ENCODE measurements around the gene HELLS. TPM values are rescaled to one million over a fixed set of nuclear protein-coding genes. Genes with fewer than 3 reads are reported as not detected.
"Not testable (repeated sequence)": the region's sequence is repeated elsewhere in the genome, so short reads cannot be mapped to it uniquely, and the experiment has no call there.

HELLS gene
- total RNA-seq, 2 experiments from 2014 or later: 95.3 to 101 TPM

DNA sequence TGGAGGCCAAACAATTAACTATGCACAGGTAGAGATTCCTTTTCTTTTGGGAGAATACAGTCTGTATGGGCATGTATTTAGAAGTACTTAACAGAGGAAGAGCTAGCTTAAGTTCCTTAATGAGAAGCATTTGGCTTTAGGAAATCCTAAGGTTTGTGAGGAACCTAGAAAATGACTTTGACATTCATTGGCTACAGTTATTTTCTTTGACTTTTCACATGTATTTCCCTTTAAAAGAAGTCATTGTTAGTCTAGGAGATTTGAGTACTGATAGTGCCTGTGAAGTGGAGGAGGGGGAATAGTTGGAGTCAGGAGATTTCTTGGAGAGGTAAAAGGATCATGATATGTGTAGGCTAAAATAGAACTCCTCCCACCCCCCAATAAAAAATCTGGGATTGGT is 3.6 kb downstream of the HELLS start:
- Mint-ChIP-seq H3K4me1 (peaks cover 39% of the 10 kb centered on the region), H3K9me3 (no peaks in the 10 kb centered on the region), H3K27ac (no peak overlapping the region), H3K27me3 (no peaks in the 10 kb centered on the region), H3K4me3 (no peak overlapping the region), H3K36me3 (ENCODE audit: low read depth) (peaks cover 27% of the 10 kb centered on the region)
- DNase-seq: no peak
- CTCF ChIA-PET: no interaction called here
- POLR2A ChIA-PET: no interaction called here

- DNase-seq, CTCF ChIA-PET, H3K9me3 Mint-ChIP-seq, H3K27ac Mint-ChIP-seq, H3K4me3 Mint-ChIP-seq, H3K27me3 Mint-ChIP-seq, H3K4me1 Mint-ChIP-seq: not testable (repeated sequence)
- POLR2A ChIA-PET: interaction anchor here (0.8 kb wide), 1 partner anchor 11 kb away, joined by 3 read pairs; no protein-coding TSS in a partner anchor
- H3K36me3 Mint-ChIP-seq (ENCODE audit: low read depth): peaks cover 59% of the 10 kb centered on the region
Measured at GRCh38 chr10:94567714-94568307, 22.2 kb downstream of the HELLS start.

DNA sequence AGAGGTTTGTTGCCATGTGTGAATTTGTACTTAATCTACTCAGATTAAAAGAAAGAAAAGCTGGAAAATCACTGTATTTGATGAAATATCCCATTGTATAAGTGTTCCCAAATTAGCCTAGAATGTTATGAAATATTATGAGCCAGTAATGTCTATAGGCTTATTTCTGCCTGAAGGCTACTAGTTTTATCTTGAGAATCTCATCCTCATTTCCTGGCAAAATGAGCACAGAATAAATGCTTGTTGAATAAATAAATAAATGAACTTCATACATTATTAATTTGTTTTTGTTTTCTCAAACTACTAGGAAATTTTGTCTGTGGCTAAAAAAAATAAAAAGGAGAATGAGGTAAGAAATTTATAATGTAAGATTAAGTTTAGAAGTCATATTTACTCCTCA is 25.5 kb downstream of the HELLS start:
- Mint-ChIP-seq H3K4me3 (no peak overlapping the region), H3K36me3 (ENCODE audit: low read depth) (peaks cover 60% of the 10 kb centered on the region), H3K4me1 (peaks cover 1% of the 10 kb centered on the region), H3K9me3 (no peaks in the 10 kb centered on the region), H3K27me3 (no peaks in the 10 kb centered on the region), H3K27ac (no peak overlapping the region)
- DNase-seq: no peak
- CTCF ChIA-PET: no interaction called here
- POLR2A ChIA-PET: interaction anchor here (1.0 kb wide), 1 partner anchor 17 kb away, joined by 3 read pairs; no protein-coding TSS in a partner anchor

DNA sequence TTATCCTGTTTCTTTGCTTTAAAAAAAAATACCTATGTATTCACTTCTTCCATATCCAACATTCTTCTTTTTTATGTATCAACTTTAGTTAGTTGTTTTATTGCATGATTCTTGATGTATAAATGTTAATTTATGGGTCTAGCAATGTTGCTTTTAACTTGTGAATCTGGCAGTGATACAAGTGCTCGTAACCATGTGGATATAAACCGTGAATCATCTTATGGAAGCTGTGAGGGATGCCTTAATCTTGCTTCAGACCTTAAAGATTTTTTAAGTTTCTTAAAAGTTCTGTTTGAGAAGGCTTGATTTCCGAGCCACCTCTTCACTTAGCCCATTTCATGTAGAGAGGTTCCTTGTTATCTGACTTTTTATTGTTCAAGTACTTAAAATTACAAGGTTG is 25.9 kb downstream of the HELLS start:
- DNase-seq: no peak
- Mint-ChIP-seq H3K4me1 (peaks cover 1% of the 10 kb centered on the region), H3K9me3 (no peaks in the 10 kb centered on the region), H3K27ac (no peak overlapping the region), H3K36me3 (ENCODE audit: low read depth) (peaks cover 59% of the 10 kb centered on the region), H3K4me3 (no peak overlapping the region), H3K27me3 (no peaks in the 10 kb centered on the region)
- POLR2A ChIA-PET: interaction anchor here (0.7 to 1.0 kb wide), 2 partner anchors 17 to 43 kb away, joined by 3 read pairs; no protein-coding TSS in a partner anchor
- CTCF ChIA-PET: no interaction called here

GRCh38 chr10:94578790-94579189 is 33.2 kb downstream of the HELLS start:
- CTCF ChIA-PET: no interaction called here
- peaks cover 59% of the 10 kb centered on the region for H3K36me3 Mint-ChIP-seq (ENCODE audit: low read depth)
- no peak for DNase-seq
- POLR2A ChIA-PET: interaction anchor here (0.9 kb wide), 1 partner anchor 15 kb away, joined by 3 read pairs; no protein-coding TSS in a partner anchor
- no peak overlapping the region for H3K27ac Mint-ChIP-seq
- H3K4me3 Mint-ChIP-seq: no peak overlapping the region
- H3K27me3 Mint-ChIP-seq: no peaks in the 10 kb centered on the region
- H3K4me1 Mint-ChIP-seq: peaks cover 3% of the 10 kb centered on the region
- H3K9me3 Mint-ChIP-seq: no peaks in the 10 kb centered on the region

DNA sequence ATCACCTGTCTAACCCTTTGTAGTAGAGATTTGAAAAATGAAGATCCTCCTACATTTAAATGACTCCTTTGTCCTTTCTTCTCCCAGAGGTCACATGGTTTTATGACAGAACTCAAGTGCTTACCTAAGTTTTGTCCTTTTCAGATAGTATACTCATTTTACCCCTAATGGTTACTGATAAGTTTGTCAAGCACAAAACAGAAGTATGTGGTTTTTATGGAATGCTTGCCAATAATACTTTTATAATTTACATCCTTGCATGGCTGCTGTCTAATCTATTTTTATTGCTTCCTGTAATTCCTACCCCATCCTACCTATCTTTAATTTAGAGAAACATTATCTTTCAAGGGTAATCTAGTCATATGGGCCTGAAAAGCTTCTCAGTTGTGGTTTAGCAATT is 37.5 kb downstream of the HELLS start:
- ChIA-PET POLR2A (no interaction called here), CTCF (no interaction called here)
- no peak overlapping the region for H3K4me3 Mint-ChIP-seq
- peaks cover 39% of the 10 kb centered on the region for H3K36me3 Mint-ChIP-seq (ENCODE audit: low read depth)
- H3K4me1 Mint-ChIP-seq: peaks cover 3% of the 10 kb centered on the region
- no peaks in the 10 kb centered on the region for H3K9me3 Mint-ChIP-seq
- no peaks in the 10 kb centered on the region for H3K27me3 Mint-ChIP-seq
- no peak overlapping the region for H3K27ac Mint-ChIP-seq
- DNase-seq: no peak

DNA sequence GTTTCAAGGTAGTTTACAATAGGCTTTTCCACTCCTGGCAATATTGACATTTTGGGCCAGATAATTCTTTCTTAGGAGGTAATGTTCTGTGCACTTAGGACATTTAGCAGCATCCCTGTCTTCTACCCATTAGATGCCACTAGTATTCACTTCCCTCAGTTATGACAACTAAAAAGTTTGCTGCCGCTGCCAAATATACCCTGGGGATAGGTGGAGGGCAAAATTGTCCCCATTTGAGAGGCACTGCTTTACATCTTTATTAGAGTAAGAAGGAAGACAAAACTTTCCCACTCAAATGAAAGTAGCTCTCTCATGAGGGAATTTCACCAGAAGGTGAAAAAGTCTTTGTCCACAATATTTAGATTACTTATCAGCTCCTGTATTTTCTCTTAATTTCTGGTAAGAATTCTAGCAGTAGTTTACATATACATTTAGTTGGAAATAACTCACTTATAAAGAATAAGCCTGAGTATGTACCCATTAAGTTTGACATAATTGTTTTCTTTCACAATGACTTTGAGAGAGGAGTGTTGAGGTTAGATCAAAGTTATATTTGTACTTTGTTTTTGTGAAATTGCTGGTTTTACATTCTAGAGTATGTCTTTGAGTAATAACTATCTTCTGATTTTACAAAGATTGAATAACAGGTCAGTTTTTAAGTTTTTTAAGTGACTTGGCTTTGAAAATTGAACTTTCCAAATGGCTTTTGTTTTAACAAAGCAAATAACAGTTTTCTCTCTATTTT is 46.0 kb downstream of the HELLS start:
- Mint-ChIP-seq H3K27ac (peak overlapping the region; percentile 26), H3K27me3 (no peaks in the 10 kb centered on the region), H3K36me3 (ENCODE audit: low read depth) (peaks cover 65% of the 10 kb centered on the region), H3K9me3 (no peaks in the 10 kb centered on the region), H3K4me3 (no peak overlapping the region), H3K4me1 (peaks cover 14% of the 10 kb centered on the region)
- CTCF ChIA-PET: no interaction called here
- POLR2A ChIA-PET: interaction anchor here (0.6 kb wide), 1 partner anchor 16 kb away, joined by 3 read pairs; no protein-coding TSS in a partner anchor
- DNase-seq: no peak

- no peaks in the 10 kb centered on the region for H3K27me3 Mint-ChIP-seq
Measured at GRCh38 chr10:94602729-94603515, 57.3 kb downstream of the HELLS start.

GRCh38 chr10:94607111-94607510 is 61.5 kb downstream of the HELLS start:
- no peak overlapping the region for H3K4me3 Mint-ChIP-seq
- H3K27me3 Mint-ChIP-seq: no peaks in the 10 kb centered on the region
- CTCF ChIA-PET: no interaction called here
- peaks cover 10% of the 10 kb centered on the region for H3K4me1 Mint-ChIP-seq
- POLR2A ChIA-PET: no interaction called here
- no peak overlapping the region for H3K27ac Mint-ChIP-seq
- H3K9me3 Mint-ChIP-seq: no peaks in the 10 kb centered on the region
- H3K36me3 Mint-ChIP-seq (ENCODE audit: low read depth): peaks cover 70% of the 10 kb centered on the region
- no peak for DNase-seq

More at GRCh38 chr10:94602729-94603515, 57.3 kb downstream of the HELLS start:
- no peaks in the 10 kb centered on the region for H3K9me3 Mint-ChIP-seq
- ChIA-PET CTCF (no interaction called here), POLR2A (no interaction called here)
- no peak for DNase-seq
- no peak overlapping the region for H3K4me3 Mint-ChIP-seq
- peaks cover 68% of the 10 kb centered on the region for H3K36me3 Mint-ChIP-seq (ENCODE audit: low read depth)
- H3K27ac Mint-ChIP-seq: no peak overlapping the region
- peaks cover 12% of the 10 kb centered on the region for H3K4me1 Mint-ChIP-seq

- ChIA-PET POLR2A (no interaction called here), CTCF (no interaction called here)
- Mint-ChIP-seq H3K9me3 (no peaks in the 10 kb centered on the region), H3K27me3 (no peaks in the 10 kb centered on the region), H3K36me3 (ENCODE audit: low read depth) (peaks cover 63% of the 10 kb centered on the region), H3K4me3 (no peak overlapping the region), H3K27ac (no peak overlapping the region), H3K4me1 (peaks cover 10% of the 10 kb centered on the region)
- DNase-seq: no peak
Measured at GRCh38 chr10:94608559-94608958, 63.0 kb downstream of the HELLS start.

- ChIA-PET POLR2A (interaction anchor here (0.6 kb wide), 1 partner anchor 43 kb away, joined by 3 read pairs; no protein-coding TSS in a partner anchor), CTCF (no interaction called here)
- Mint-ChIP-seq H3K27ac (no peak overlapping the region), H3K9me3 (no peaks in the 10 kb centered on the region), H3K27me3 (no peaks in the 10 kb centered on the region), H3K4me1 (peaks cover 9% of the 10 kb centered on the region), H3K36me3 (ENCODE audit: low read depth) (peaks cover 26% of the 10 kb centered on the region), H3K4me3 (no peak overlapping the region)
- no peak for DNase-seq
Measured at GRCh38 chr10:94614558-94614957, 69.0 kb downstream of the HELLS start.

- no peak for DNase-seq
- Mint-ChIP-seq H3K27me3 (no peaks in the 10 kb centered on the region), H3K4me1 (peaks cover 9% of the 10 kb centered on the region), H3K36me3 (ENCODE audit: low read depth) (peaks cover 7% of the 10 kb centered on the region), H3K27ac (no peak overlapping the region), H3K9me3 (no peaks in the 10 kb centered on the region), H3K4me3 (no peak overlapping the region)
- ChIA-PET CTCF (no interaction called here), POLR2A (no interaction called here)
Measured at GRCh38 chr10:94617389-94617944, 71.9 kb downstream of the HELLS start.

DNA sequence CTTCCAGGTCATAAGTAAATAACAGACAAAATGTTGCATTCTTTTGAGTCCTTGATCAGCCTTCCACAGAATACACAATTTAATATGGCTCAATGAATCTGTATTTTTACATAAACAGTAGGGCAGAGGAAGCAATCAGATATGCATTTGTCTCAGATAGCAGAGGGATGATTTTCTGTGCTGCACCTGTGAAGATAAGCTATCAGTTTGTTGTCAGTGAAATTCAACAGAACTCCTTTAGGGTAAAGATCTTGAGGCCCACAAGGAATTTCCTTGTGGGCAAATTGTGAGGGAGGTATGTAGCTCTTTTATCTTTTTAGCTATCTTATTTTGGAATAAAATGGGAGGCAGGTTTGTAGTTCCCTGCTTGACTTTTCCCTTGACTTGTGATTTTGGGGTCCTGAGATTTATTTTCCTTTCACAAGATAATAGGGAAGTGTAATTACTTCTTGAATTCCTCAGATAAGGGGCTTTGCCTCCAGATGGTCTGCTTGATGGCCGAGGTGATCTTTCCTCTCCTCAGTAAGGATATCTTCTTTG is 77.1 kb downstream of the HELLS start:
- no peak overlapping the region for H3K27ac Mint-ChIP-seq
- peaks cover 1% of the 10 kb centered on the region for H3K27me3 Mint-ChIP-seq
- H3K4me3 Mint-ChIP-seq: no peak overlapping the region
- CTCF ChIA-PET: no interaction called here
- H3K4me1 Mint-ChIP-seq: peaks cover 2% of the 10 kb centered on the region
- POLR2A ChIA-PET: interaction anchor here (0.8 kb wide), 1 partner anchor 11 kb away, joined by 3 read pairs; no protein-coding TSS in a partner anchor
- H3K36me3 Mint-ChIP-seq (ENCODE audit: low read depth): no peaks in the 10 kb centered on the region
- no peaks in the 10 kb centered on the region for H3K9me3 Mint-ChIP-seq
- no peak for DNase-seq

All from activated CD4-positive, alpha-beta memory T cell treated with anti-CD3 and anti-CD28 coated beads, Interleukin-2, amount 10 ng/mL, durations not matched to agents 7 days and 5 days (primary cell).